Karpas-422 (cell line): Measurements from ENCODE around the gene ALPK3. TPM values are rescaled to one million over a fixed set of nuclear protein-coding genes. Genes with fewer than 3 reads are reported as not detected.
"Not testable (repeated sequence)": the region's sequence is repeated elsewhere in the genome, so short reads cannot be mapped to it uniquely, and the experiment has no call there.

Experiments used
- DNase-seq: peaks from one replicate; pipeline ENCODE4 v3.0.0-alpha.2; 2015
- H2AFZ ChIP-seq: fragments of 200-600 bp; sonication (generic); 2 replicates; pipeline ENCODE4 v1.6.1; 2014; ENCODE audit warnings: antibody characterized with exemption, low read length, mixed read lengths
- H3K27ac ChIP-seq: fragments of 200-600 bp; sonication (generic); 2 replicates; pipeline ENCODE4 v1.5.1; 2014; ENCODE audit warnings: mild to moderate bottlenecking, low read length, moderate library complexity
- H3K27me3 ChIP-seq: fragments of 200-600 bp; sonication (generic); 2 replicates; pipeline ENCODE4 v1.6.1; 2014; ENCODE audit warnings: low read length, mixed read lengths
- H3K36me3 ChIP-seq: fragments of 200-600 bp; sonication (generic); 2 replicates; pipeline ENCODE4 v1.6.1; 2014; ENCODE audit warnings: low read length, mixed read lengths; ENCODE audit not compliant: insufficient read depth
- H3K4me1 ChIP-seq: fragments of 200-600 bp; sonication (generic); 2 replicates; pipeline ENCODE4 v1.6.1; 2014; ENCODE audit warnings: mild to moderate bottlenecking, low read length, mixed read lengths
- H3K4me2 ChIP-seq: fragments of 200-600 bp; sonication (generic); 2 replicates; pipeline ENCODE4 v1.6.1; 2014; ENCODE audit warnings: low read length, low read depth, mild to moderate bottlenecking; ENCODE audit not compliant: poor library complexity, severe bottlenecking
- H3K4me3 ChIP-seq: fragments of 200-600 bp; sonication (generic); 2 replicates; pipeline ENCODE4 v1.5.1; 2014; ENCODE audit warnings: mild to moderate bottlenecking, antibody characterized with exemption, low read length, mixed read lengths
- H3K79me2 ChIP-seq: fragments of 200-600 bp; sonication (generic); 2 replicates; pipeline ENCODE4 v1.6.1; 2014; ENCODE audit warnings: mild to moderate bottlenecking, low read length, mixed read lengths
- H3K9ac ChIP-seq: fragments of 200-600 bp; sonication (generic); 2 replicates; pipeline ENCODE4 v1.6.0; 2014; ENCODE audit warnings: low read length
- H3K9me2 ChIP-seq: fragments of 200-600 bp; sonication (generic), shearing (Covaris generic); replicated peaks from 2 replicates; pipeline ENCODE4 v1.6.0; 2014; ENCODE audit warnings: mild to moderate bottlenecking, low read length, moderate library complexity; ENCODE audit not compliant: insufficient read depth
- H3K9me3 ChIP-seq: fragments of 300-700, 200-600 bp; sonication (generic); 2 replicates; pipeline ENCODE4 v1.6.1; 2014; ENCODE audit warnings: low read length, mixed read lengths
- H4K20me1 ChIP-seq: fragments of 200-600 bp; sonication (generic); 2 replicates; pipeline ENCODE4 v1.6.1; 2014; ENCODE audit warnings: mild to moderate bottlenecking, antibody characterized with exemption, low read length, low read depth; ENCODE audit not compliant: insufficient read depth
- total RNA-seq: library from RNA; depleted of rRNA; stranded (reverse); fragments of >200 nt; shearing (Covaris generic); gene quantifications from 2 replicates; pipeline ENCODE4 v1.2.3, GENCODE V29; 2014; ENCODE audit warnings: low replicate concordance

The ALPK3 gene
- total RNA-seq, 1 experiment from 2014 or later: 0.07 TPM

DNA sequence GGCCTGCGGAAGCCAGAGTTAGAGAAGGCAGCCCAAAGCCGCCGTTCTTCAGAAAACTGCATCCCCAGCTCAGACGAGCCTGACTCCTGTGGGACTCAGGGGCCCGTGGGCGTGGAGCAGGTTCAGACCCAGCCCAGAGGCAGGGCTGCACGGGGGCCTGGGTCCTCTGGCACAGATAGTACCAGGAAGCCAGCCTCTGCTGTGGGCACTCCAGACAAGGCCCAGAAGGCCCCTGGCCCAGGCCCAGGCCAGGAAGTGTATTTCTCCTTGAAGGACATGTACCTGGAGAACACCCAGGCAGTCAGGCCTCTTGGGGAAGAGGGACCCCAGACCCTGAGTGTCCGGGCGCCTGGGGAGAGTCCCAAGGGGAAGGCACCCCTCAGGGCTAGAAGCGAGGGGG, 23.1 kb downstream of the ALPK3 start:
- Histone ChIP-seq H3K27ac (no peak overlapping the region), H2AFZ (no peak overlapping the region), H3K9me2 (no peaks in the 10 kb centered on the region), H3K79me2 (no peaks in the 10 kb centered on the region), H4K20me1 (no peaks in the 10 kb centered on the region), H3K27me3 (no peaks in the 10 kb centered on the region), H3K4me1 (no peaks in the 10 kb centered on the region), H3K4me3 (no peak overlapping the region), H3K36me3 (no peaks in the 10 kb centered on the region), H3K4me2 (no peak overlapping the region), H3K9ac (no peak overlapping the region), H3K9me3 (no peaks in the 10 kb centered on the region)
- no peak for DNase-seq

DNA sequence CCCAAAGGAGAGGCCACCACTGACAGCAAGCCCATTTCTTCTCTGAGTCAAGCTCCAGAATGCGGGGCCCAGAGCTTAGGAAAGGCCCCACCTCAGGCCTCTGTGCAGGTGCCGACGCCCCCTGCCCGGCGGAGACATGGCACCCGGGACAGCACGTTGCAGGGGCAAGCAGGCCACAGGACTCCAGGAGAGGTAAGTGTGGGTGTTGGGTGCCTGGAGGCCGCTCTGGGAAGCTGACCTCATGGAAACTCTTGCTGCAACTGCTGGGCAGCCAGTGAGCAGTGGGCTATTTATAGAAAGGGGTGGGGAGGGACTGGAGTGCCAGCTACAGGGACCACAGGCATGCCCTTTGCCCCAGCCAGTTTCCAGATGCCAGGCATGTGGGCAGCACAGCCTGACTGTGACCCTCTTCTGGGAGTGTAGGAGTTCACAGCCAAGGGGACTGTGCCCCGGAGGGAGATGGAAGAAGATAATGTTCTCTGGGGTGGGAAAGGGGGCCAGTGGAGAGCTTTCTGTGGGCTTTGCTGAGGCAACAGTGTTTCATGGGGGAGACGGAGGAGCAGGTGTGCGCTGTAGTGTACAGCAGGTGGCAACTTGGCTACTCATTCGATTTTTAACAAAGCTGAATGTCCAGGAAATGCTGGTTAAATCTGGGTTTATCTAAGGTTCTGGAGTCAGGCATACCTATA, 23.7 kb downstream of the ALPK3 start:
- no peaks in the 10 kb centered on the region for H3K27me3 ChIP-seq
- no peak overlapping the region for H3K4me2 ChIP-seq

DNA sequence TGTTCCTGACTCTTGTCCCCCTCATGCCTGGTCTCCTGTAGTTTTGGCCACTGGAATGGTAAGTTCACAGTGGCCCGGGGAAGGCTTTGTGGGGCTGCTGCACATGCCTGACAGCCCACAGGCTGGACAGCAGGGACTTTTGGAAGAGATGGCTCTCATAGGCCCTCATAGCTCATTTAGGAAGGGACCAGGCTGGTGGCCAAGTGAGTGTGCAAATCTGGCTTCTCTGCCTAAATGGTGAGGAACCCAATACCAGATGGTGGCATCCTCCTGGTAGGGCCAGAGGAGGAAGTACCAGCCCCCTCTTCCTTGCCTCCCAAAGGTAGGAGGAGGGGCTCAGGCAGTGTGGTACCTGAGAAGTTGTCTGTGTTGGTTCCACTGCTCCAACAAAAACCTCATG, 25.6 kb downstream of the ALPK3 start:
- H3K9me2 ChIP-seq: no peaks in the 10 kb centered on the region
- H3K4me2 ChIP-seq: no peak overlapping the region
- H3K4me3 ChIP-seq: no peak overlapping the region
- H3K79me2 ChIP-seq: no peaks in the 10 kb centered on the region
- no peaks in the 10 kb centered on the region; the same call in 1 of the 2 replicates for H3K9me3 ChIP-seq
- no peak overlapping the region for H2AFZ ChIP-seq
- no peaks in the 10 kb centered on the region for H3K27me3 ChIP-seq
- H3K36me3 ChIP-seq: no peaks in the 10 kb centered on the region
- H3K4me1 ChIP-seq: no peaks in the 10 kb centered on the region
- no peaks in the 10 kb centered on the region for H4K20me1 ChIP-seq
- DNase-seq: no peak
- H3K9ac ChIP-seq: no peak overlapping the region
- H3K27ac ChIP-seq: no peak overlapping the region

More for the DNA sequence above, 23.7 kb downstream of the ALPK3 start:
- H2AFZ ChIP-seq: no peak overlapping the region
- no peak for DNase-seq
- no peak overlapping the region for H3K27ac ChIP-seq
- no peak overlapping the region for H3K4me3 ChIP-seq
- H4K20me1 ChIP-seq: no peaks in the 10 kb centered on the region
- H3K9me3 ChIP-seq: no peaks in the 10 kb centered on the region
- H3K4me1 ChIP-seq: no peaks in the 10 kb centered on the region
- no peaks in the 10 kb centered on the region for H3K36me3 ChIP-seq
- no peaks in the 10 kb centered on the region for H3K79me2 ChIP-seq
- H3K9ac ChIP-seq: no peak overlapping the region
- no peaks in the 10 kb centered on the region for H3K9me2 ChIP-seq

DNA sequence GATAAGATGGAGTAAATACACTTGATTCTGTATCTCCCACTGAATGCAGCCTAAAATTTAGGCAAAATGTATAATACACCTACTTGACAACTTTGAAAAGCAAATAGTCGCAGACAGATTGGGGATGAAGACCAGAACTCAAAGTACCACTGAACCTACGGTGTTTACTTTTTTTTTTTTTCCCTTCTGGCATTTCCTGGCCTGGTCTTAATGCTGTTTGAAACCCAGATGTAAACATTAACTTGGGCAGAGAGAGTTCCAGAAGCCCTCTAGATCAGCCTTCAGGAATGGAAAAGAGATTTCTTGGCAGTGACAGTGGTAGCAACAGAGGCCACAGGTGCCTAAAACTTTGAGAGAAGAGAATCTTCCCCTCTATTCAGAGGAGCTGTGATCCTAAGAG, 27.8 kb downstream of the ALPK3 start:
- Histone ChIP-seq H3K4me2 (no peak overlapping the region), H4K20me1 (no peaks in the 10 kb centered on the region), H3K27me3 (no peaks in the 10 kb centered on the region), H3K9me2 (no peaks in the 10 kb centered on the region), H3K4me3 (no peak overlapping the region), H3K79me2 (no peaks in the 10 kb centered on the region), H3K9ac (no peak overlapping the region), H3K9me3 (no peaks in the 10 kb centered on the region; the same call in 1 of the 2 replicates), H3K4me1 (no peaks in the 10 kb centered on the region), H3K36me3 (no peaks in the 10 kb centered on the region), H3K27ac (no peak overlapping the region), H2AFZ (no peak overlapping the region)
- DNase-seq: no peak

GRCh38 chr15:84845631-84846030, 28.5 kb downstream of the ALPK3 start:
- not testable (repeated sequence) for H3K9me3 ChIP-seq, H3K27ac ChIP-seq, H3K79me2 ChIP-seq, H3K27me3 ChIP-seq, H2AFZ ChIP-seq, H3K4me3 ChIP-seq, H4K20me1 ChIP-seq, H3K4me2 ChIP-seq, H3K9me2 ChIP-seq, H3K9ac ChIP-seq, H3K4me1 ChIP-seq, H3K36me3 ChIP-seq
- DNase-seq: peak; percentile 79

- no peak for DNase-seq
- Histone ChIP-seq H3K79me2 (no peaks in the 10 kb centered on the region), H3K4me3 (no peak overlapping the region), H4K20me1 (no peaks in the 10 kb centered on the region), H3K4me1 (no peaks in the 10 kb centered on the region), H3K27ac (no peak overlapping the region), H3K27me3 (no peaks in the 10 kb centered on the region), H3K9ac (no peak overlapping the region), H3K4me2 (no peak overlapping the region), H3K9me3 (no peaks in the 10 kb centered on the region; the same call in 1 of the 2 replicates), H3K36me3 (no peaks in the 10 kb centered on the region), H3K9me2 (no peaks in the 10 kb centered on the region), H2AFZ (no peak overlapping the region)
Measured at GRCh38 chr15:84846269-84846668, 29.1 kb downstream of the ALPK3 start.

DNA sequence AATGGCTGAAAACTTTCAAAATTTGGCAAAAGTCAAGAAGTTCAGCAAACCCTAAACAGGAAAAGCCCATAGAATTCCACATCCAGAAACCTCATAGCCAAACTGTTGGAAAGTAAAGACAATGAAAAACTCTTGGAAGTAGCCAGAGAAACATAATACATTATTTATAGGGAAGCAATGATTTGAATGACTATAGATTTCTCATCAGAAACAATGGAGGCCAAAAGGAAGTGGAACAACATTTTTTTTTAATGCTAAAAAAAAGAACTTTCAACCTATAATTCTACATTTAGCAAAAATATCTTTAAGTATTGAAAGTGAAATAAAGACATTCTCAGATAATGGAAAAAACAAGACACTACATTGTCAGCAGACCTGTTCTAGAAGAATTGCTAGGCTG, 30.2 kb downstream of the ALPK3 start:
- Histone ChIP-seq H3K4me2 (no peak overlapping the region), H3K4me1 (no peaks in the 10 kb centered on the region), H3K9ac (no peak overlapping the region), H3K79me2 (no peaks in the 10 kb centered on the region), H3K27me3 (no peaks in the 10 kb centered on the region), H3K36me3 (no peaks in the 10 kb centered on the region), H2AFZ (no peak overlapping the region), H3K4me3 (no peak overlapping the region), H3K9me2 (no peaks in the 10 kb centered on the region), H3K9me3 (no peaks in the 10 kb centered on the region; the same call in 1 of the 2 replicates), H3K27ac (no peak overlapping the region), H4K20me1 (no peaks in the 10 kb centered on the region)
- no peak for DNase-seq

DNA sequence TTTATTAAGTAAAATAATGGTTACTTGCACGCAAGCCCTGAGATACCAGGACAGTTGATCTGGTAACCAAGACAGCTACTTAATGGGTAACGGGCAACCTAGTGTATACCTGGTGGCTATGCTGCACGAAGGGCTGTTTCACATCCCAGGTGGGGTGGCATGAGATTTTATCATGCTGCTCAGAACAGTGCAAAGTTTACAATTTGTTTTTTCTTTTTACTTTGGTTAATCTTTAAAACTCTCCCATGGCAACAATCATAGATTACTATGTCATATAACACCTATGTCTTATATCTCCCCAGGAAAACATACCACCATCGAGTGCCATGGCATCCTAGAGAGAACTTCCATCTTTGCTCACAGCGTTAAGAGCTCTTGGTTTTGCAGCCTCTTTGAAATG, 35.1 kb downstream of the ALPK3 start:
- Histone ChIP-seq H3K36me3 (no peaks in the 10 kb centered on the region), H2AFZ (no peak overlapping the region), H4K20me1 (no peaks in the 10 kb centered on the region), H3K9ac (no peak overlapping the region), H3K9me3 (no peaks in the 10 kb centered on the region; the same call in 1 of the 2 replicates), H3K27ac (no peak overlapping the region), H3K27me3 (no peaks in the 10 kb centered on the region), H3K4me2 (no peak overlapping the region), H3K4me1 (no peaks in the 10 kb centered on the region), H3K4me3 (no peak overlapping the region), H3K9me2 (no peaks in the 10 kb centered on the region), H3K79me2 (no peaks in the 10 kb centered on the region)
- DNase-seq: no peak
